Fibroblast of skin of abdomen (primary cell): Measurements from ENCODE around the gene FPR1.
"Not testable (repeated sequence)": the region's sequence is repeated elsewhere in the genome, so short reads cannot be mapped to it uniquely, and the experiment has no call there.

Experiments
- DNase-seq: peaks from one replicate; pipeline ENCODE4 v3.0.0-alpha.2; 2013

The FPR1 gene

GRCh38 chr19:51779181-51779580 lies 27.5 kb upstream of the FPR1 start:
- DNase-seq = no peak

- DNase-seq = peak; percentile 81
Measured at GRCh38 chr19:51777570-51778462, 26.1 kb upstream of the FPR1 start.

DNA sequence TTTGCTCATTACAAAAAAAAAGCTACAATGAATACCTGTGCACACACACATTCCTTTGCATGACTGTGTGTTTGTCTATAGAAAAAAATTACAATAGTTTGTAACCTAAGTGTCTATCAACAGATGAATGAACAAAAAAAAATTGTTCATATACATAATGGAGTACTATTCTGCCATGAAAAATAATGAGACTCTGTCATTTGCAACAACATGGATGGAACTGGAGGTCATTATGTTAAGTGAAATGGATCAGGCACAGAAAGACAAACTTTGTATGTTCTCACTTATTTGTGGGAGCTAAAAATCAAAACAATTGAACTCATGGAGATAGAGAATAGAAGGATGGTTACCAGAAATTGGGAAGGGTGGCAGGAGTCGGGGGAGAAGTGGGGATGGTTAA lies 24.9 kb upstream of the FPR1 start:
- not testable (repeated sequence) for DNase-seq

- no peak for DNase-seq
Measured at GRCh38 chr19:51772977-51773376, 21.3 kb upstream of the FPR1 start.

DNA sequence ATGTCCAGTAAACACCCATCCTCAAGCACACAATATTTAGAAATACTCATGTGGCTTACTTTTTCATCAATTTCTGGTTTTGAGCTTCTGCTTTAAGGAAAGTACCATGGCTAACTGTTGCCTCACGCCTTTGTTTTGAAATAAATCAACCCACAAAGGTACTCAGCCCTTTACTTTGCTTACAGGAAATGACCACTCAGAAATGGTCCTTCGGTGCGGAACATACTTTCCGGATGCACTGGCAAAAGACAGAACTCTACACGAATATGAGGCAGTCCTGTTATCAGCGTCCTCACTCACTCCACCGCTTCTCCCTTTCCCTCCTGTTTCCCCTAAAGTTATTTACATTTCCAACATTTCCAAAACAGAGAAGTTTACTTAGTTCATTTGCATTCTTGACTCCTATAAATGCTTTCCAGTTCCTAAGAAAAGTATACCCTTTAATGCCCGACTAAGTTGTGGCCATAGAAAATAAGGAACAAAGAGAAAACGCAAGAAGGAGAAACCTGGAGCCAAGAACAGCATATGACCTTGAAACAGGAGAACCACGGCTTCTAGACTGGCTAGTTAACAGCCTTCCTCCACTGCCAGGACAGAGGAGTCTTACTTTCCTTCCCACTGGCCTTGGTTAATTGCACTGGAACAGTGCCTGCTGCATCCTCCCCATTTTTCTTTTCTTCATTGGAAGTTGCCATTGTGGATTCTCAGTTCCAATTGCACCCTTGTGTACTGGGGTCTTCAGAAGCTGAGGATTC lies 19.9 kb upstream of the FPR1 start:
- DNase-seq = no peak

- no peak for DNase-seq
Measured at GRCh38 chr19:51766461-51766860, 14.8 kb upstream of the FPR1 start.

DNA sequence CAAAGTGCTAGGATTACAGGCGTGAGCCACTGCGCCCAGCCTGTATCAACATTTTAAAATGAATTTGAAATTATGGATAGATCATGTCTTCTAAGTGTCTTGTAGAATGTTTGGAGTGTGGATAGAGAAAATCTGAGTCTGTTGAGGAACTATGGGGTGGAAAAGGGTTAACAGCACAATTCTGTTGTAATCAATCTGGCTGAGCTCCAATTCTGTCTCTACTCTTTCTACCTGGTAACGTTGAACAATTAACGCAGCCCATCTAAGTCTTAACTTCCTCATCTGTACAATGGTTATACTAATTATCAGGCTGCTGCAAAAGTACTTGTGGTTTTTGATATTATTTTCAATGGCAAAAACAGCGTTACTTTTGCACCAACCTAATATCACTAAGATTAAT lies 13.4 kb upstream of the FPR1 start:
- no peak for DNase-seq

GRCh38 chr19:51761696-51762095 lies 10.0 kb upstream of the FPR1 start:
- DNase-seq = no peak

DNA sequence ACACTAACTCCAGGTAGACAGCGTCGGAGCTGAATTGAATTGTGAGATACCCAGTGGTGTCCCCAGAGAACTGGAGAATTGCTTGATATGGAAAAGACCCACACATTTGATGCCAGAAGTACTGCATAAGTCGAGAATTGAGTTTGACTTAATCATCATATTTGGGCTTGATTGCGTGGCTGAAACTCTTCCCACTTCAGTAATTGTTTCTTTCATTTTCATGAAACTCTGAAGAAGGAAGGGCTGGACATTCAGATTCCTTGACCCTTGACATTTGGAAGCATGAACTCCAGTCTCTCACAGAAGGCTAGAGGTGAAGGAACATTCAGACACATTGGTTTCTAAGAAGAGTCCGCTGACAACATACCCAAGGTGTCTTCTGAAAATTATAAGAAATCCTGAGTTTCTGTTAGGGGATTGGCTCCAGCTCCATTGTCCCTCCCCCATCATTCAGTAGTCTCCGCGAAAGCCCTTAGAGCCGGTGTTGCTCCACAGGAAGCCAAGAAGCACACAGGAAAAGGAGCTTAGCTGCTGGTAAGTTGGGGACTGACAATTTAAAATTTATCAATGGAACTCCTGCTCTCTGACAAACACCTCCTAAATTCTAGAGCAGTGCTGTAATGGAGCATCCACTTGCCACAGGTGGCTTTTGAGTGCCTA lies 9.1 kb upstream of the FPR1 start, which contains the start of gene FPR2:
FPR2 (plus strand) TSS at position 484 of the 660 bp plus-strand sequence. CDS start 7,479 bp downstream, outside the sequence.
- no peak for DNase-seq

DNA sequence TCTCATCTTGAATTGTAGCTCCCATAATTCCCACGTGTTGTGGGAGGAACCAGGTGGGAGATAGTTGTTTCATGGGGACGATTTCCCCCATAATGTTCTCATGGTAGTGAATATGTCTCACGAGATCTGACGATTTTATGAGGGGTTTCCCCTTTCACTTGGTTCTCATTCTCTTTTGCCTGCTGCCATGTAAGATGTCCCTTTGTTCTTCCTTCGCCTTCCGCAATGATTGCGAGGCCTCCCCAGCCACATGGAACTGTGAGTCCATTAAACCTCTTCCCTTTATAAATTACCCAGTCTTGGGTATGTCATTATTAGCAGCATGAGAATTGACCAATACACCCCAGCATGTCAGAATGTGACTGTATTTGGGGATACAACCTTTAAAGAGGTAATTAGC lies 3.9 kb upstream of the FPR1 start:
- no peak for DNase-seq

DNA sequence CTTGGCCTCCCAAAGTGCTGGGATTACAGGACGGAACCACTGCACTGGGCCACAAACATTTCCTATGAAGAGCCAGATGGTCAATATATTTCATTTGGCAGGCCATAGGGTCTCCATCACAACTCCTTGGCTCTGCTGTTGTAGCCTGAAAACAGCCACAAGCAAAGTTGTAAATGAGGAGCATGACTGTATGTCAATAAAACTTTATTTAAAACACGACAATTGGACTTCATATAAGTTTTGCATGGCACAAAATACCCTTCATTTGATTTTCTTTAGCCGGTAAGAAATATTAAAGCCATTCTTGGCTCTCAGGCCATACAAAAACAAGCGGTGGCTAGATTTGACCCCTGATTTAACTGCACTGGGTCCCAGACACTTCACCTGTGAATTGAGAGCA lies 3.1 kb upstream of the FPR1 start:
- DNase-seq = no peak

DNA sequence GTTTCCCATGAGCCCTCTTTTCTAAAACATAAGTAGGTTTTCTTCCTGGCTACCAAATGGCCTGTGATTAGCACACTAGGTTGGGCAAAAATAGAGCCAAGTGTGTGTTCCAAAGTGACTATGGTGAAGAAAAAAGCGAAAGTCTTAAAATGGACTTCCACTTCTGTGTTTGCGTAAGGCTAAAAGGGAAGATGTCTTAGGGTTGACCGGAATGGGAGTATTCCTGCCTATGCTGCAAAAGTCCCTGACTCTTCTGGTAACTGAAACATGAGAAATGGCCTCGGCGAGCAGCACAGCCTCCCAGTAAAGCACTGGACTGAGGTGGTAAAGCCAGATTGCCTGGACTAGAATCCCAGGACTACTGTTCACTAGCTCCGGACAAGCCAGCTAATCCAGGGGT lies 2.4 kb upstream of the FPR1 start:
- DNase-seq = no peak

GRCh38 chr19:51750400-51751094 lies 1.1 kb downstream of the FPR1 start:
- peak; percentile 26 for DNase-seq

GRCh38 chr19:51749979-51750378 lies 1.7 kb downstream of the FPR1 start:
- DNase-seq = peak; percentile 63

DNA sequence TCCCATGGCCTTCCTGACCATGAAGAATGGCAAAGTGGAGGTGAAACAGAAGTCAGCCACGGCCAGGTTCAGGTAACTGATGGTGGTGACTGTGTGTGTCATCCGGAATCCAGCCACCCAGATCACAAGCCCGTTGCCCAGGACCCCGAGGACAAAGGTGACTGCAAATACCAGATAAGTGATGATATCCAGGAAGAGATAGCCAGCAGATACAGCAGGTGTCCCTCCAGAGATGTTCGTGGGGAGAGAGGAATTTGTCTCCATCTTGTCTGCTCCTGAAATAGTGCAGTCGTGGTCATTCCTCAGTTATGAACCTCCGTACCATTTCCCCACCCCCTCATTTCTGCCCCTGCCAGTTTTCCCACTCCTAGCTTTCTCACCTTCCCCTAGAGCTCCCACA lies 4.9 kb downstream of the FPR1 start:
- DNase-seq = no peak

GRCh38 chr19:51743405-51743804 lies 8.3 kb downstream of the FPR1 start:
- DNase-seq = peak; percentile 73

DNA sequence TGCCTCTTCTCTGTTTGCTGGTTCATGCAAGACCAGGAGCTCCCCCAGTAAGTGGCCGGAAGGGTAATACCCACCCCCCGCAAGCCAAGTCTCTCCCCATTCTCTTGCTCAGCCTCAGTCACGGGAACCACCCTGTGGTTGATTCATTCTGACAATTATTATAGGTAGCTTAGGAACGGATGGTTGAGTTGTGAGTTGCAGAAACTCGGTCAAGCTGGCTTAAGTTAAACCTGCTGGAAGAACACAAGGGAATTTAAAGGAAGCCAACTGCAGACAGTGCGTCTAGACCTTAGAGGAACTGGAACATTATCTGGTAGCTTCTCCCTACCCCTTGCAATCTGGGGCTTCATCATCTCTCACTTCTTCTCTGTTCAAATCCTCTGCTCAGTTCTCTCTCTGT lies 8.9 kb downstream of the FPR1 start:
- DNase-seq = peak; percentile 91

DNA sequence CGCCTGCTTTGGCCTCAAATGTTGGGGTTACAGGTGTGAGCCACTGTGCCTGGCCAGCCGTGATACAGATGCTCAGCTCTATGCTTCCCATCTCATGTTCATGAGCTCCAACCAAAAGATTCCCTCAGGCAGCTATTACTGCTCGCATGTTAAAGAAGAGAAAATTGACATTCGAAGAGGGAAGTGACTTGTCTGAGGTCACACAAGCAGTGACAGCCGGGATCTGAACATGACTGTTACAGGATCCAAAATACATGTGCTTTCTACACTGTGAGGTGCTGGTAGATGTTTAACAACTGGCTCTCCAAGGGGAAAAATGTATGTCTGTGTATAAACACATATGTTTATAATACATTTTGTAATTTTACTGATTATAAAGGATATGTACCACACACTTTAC lies 11.3 kb downstream of the FPR1 start:
- no peak for DNase-seq

DNA sequence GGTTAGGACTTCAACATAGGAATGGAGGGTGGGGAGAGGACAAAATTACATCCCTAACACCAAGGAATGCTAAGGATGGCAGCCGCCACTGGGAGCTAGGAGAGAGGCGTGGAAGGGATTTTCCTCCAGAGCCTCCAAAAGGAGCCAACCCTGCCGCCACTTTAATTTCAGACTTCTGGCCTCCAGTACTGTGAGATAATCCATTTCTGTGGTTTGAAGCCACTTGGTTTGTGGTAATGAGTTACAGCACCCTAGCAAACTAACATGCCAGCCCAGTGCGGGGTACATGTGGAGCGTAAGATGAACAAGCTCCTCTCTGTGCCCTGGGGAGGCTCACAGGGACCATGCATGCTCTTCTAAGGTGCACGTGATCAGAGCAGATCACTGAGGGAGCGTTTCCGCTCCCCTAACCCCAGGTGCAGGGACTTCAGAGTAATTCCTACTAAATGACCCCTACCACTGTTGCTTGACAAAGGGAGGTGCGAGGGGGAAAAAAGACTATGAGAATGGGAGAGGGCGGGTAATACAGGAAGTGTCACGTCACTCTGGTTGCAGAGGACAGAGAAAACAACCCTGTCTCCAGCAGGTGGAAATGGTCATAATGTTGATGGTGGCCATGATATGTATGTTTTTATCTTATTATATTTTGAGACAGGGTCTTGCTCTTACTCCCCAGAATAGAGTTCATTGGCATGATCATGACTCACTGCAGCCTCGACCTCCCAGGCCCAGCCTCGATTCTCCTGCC lies 12.0 kb downstream of the FPR1 start:
- DNase-seq = no peak

DNA sequence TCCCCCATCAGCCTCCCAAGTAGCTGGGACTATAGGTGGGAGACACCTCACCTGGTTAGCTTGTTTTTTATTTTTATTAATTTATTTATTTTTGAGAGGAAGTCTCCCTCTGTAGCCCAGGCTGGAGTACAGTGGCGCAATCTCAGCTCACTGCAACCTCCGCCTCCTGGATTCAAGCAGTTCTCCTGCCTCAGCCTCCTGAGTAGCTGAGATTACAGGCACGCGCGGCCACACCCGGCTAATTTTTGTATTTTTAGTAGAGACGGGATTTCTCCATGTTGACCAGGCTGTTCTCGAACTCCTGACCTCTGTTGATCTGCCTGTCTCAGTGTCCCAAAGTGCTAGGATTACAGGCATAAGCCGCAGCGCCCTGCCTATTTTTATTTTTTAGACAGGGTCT lies 13.2 kb downstream of the FPR1 start:
- not testable (repeated sequence) for DNase-seq

DNA sequence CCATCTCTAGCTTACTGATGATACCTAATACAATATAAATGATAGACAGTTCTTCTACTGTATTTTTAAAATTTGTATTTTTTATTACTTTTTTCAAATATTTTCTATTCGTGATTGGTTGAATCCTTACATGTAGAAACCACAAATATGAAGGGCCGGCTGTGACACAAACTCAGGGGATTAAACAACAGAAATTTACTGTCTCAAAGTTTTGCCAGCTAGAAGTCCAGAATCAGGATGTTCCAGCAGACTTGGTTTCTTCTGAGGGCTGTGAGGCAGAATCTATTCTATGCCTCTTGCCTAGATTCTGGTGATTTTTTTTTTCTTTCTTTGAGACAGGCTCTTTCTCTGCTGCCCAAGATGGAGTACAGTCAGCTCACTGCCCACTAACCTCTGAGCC lies 13.8 kb downstream of the FPR1 start:
- DNase-seq = no peak

DNA sequence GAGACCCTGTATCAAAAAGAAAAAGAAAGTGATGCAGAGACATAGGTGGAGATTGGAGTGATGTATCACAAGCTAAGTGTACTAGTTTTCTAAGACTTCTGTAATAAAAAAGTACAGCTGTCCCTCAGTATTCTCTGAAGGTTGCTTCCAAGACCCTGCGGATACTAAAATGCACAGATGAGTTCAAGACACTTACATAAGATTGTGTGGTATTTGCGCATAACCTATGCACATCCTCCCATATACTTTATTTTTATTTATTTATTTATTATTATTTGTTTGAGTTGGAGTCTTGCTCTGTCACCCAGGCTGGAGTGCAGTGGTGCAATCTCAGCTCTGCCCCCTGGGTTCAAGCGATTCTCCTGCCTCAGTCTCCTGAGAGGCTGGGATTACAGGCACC lies 14.3 kb downstream of the FPR1 start:
- no peak for DNase-seq
